PC-9 (cell line): ENCODE data around the gene CYP1A2. TPM values are rescaled to one million over a fixed set of nuclear protein-coding genes. Genes with fewer than 3 reads are reported as not detected.

Source experiments
- BruUV-seq: library from RNA; stranded (reverse); fragments of 400-500 nt; replicated peaks from 2 replicates; lab custom pipeline; 2021; lab: Mats Ljungman, UMichigan
- CTCF ChIA-PET: fragments of 300-600 bp; sonication (Branson Sonifier 250); formaldehyde crosslinking; loops from one replicate; lab custom pipeline; 2022; ENCODE audit warnings: antibody characterized with exemption; lab: Charles Lee
- POLR2A ChIA-PET: fragments of 300-600 bp; sonication (Branson Sonifier 250); formaldehyde crosslinking; loops from one replicate; lab custom pipeline; 2022; ENCODE audit warnings: antibody characterized with exemption; ENCODE audit not compliant: unreplicated experiment; lab: Charles Lee
- DNase-seq, 2 experiments: peaks; one replicate each; pipeline versions ENCODE4 v3.0.0 to v3.0.0-alpha.2; 2015 to 2022; ENCODE audit warnings: mixed read lengths in 1 of 2
- H2AFZ ChIP-seq: fragments of 200-600 bp; sonication (generic); 2 replicates; pipeline ENCODE4 v1.8.1; 2017; ENCODE audit warnings: antibody characterized with exemption
- H3F3A ChIP-seq: fragments of 200-600 bp; sonication (generic); 2 replicates; pipeline ENCODE4 v1.8.1; 2017; ENCODE audit warnings: antibody characterized with exemption, mild to moderate bottlenecking, low read depth; ENCODE audit not compliant: insufficient read depth
- H3K27ac ChIP-seq: fragments of 200-600 bp; sonication (generic); 2 replicates; pipeline ENCODE4 v1.6.1; 2016; ENCODE audit warnings: mixed run types
- H3K27me3 ChIP-seq: fragments of 200-600 bp; sonication (generic); 2 replicates; pipeline ENCODE4 v1.6.1; 2016; ENCODE audit warnings: low read depth, mixed run types; ENCODE audit not compliant: insufficient read depth
- H3K36me3 ChIP-seq: fragments of 200-600 bp; sonication (generic); 2 replicates; pipeline ENCODE4 v1.6.1; 2016; ENCODE audit warnings: low read depth, mixed run types
- H3K4me1 ChIP-seq: fragments of 200-600 bp; sonication (generic); replicated peaks from 2 replicates; pipeline ENCODE4 v1.6.1; 2016; ENCODE audit warnings: mixed run types; ENCODE audit not compliant: insufficient read depth
- H3K4me2 ChIP-seq: fragments of 200-600 bp; sonication (generic); 2 replicates; pipeline ENCODE4 v1.6.1; 2017; ENCODE audit warnings: mixed run types
- H3K4me3 ChIP-seq: fragments of 200-600 bp; sonication (generic); 2 replicates; pipeline ENCODE4 v1.6.1; 2016; ENCODE audit warnings: mixed run types
- H3K79me2 ChIP-seq: fragments of 200-600 bp; sonication (generic); 2 replicates; pipeline ENCODE4 v1.6.1; 2017; ENCODE audit warnings: low read depth, mixed run types
- H3K9me2 ChIP-seq: fragments of 200-600 bp; sonication (generic); 2 replicates; pipeline ENCODE4 v1.8.1; 2017; ENCODE audit warnings: mild to moderate bottlenecking; ENCODE audit not compliant: insufficient read depth
- H3K9me3 ChIP-seq: fragments of 200-600 bp; sonication (generic); 2 replicates; pipeline ENCODE4 v1.8.1; 2016; ENCODE audit warnings: low read depth; ENCODE audit not compliant: insufficient read depth
- H4K20me1 ChIP-seq: fragments of 200-600 bp; sonication (generic); 2 replicates; pipeline ENCODE4 v1.8.1; 2017; ENCODE audit not compliant: insufficient read depth
- EZH2 ChIP-seq: fragments of 200-600 bp; sonication (generic); IDR thresholded peaks from 2 replicates; pipeline ENCODE4 v1.8.0; 2017; ENCODE audit warnings: antibody characterized with exemption, low read depth
- intact Hi-C: fragments of 100-400 bp; cut with micrococcal nuclease; formaldehyde crosslinking; loops from one replicate; pipeline ENCODE4 v1.10.0; 2022; ENCODE audit not compliant: unreplicated experiment
- total RNA-seq: library from RNA; stranded (reverse); gene quantifications from 2 replicates; pipeline ENCODE4 v1.2.3, GENCODE V29; 2021
- TF ChIP-seq, protein P1 (sequence below): fragments of 200-600 bp; sonication (generic); conservative IDR thresholded peaks from 2 replicates; pipeline ENCODE4 v1.6.1; 2017; ENCODE audit warnings: mixed run types, antibody characterized with exemption, mild to moderate bottlenecking, moderate library complexity

The CYP1A2 gene
- total RNA-seq, 1 experiment from 2014 or later: not detected

DNA sequence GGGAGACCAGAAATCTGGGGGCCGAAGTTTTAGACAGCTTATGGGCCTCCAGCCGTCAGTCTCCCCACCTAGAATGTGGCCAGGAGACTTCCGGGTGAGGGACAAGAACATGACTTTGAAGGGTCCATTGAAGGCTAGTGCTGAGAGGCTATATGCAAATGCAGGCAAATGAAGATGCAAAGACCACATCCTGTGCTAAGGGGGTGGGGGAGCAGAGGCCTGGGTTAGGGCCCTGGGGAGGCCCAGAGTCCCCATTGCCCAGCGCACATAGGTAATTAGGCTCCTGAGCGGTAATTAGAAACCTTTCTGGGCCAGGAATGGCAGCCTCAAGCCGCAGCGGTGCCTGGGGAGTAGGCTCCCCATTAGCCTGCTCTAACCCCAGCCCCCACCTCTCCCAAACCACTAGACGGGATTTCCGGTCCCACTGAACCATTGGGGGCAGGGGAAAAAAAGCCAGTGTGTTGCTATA is 40.1 kb downstream of the CYP1A2 start:
- H3K79me2 ChIP-seq: peaks cover 63% of the 10 kb centered on the region
- TF ChIP-seq, protein P1, sequence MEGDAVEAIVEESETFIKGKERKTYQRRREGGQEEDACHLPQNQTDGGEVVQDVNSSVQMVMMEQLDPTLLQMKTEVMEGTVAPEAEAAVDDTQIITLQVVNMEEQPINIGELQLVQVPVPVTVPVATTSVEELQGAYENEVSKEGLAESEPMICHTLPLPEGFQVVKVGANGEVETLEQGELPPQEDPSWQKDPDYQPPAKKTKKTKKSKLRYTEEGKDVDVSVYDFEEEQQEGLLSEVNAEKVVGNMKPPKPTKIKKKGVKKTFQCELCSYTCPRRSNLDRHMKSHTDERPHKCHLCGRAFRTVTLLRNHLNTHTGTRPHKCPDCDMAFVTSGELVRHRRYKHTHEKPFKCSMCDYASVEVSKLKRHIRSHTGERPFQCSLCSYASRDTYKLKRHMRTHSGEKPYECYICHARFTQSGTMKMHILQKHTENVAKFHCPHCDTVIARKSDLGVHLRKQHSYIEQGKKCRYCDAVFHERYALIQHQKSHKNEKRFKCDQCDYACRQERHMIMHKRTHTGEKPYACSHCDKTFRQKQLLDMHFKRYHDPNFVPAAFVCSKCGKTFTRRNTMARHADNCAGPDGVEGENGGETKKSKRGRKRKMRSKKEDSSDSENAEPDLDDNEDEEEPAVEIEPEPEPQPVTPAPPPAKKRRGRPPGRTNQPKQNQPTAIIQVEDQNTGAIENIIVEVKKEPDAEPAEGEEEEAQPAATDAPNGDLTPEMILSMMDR: no peak
- no peak for TF ChIP-seq EZH2
- intact Hi-C loops: no loop called here
- H3F3A ChIP-seq: no peaks in the 10 kb centered on the region
- no peaks in the 10 kb centered on the region for H3K27me3 ChIP-seq
- POLR2A ChIA-PET: interaction anchor here (0.6 kb wide), 1 partner anchor 167 kb away, joined by 6 read pairs; no protein-coding TSS in a partner anchor
- H3K4me2 ChIP-seq: 0 out of 2 replicates have a peak overlapping the region, but pooled peaks have one; percentile 5
- peaks cover 6% of the 10 kb centered on the region for H3K36me3 ChIP-seq
- no TSS peak for BruUV-seq
- H3K9me3 ChIP-seq: no peaks in the 10 kb centered on the region
- DNase-seq: no peak
- H2AFZ ChIP-seq: no peak overlapping the region
- H4K20me1 ChIP-seq: peaks cover 54% of the 10 kb centered on the region
- H3K27ac ChIP-seq: no peak overlapping the region
- CTCF ChIA-PET: no interaction called here
- no peak overlapping the region for H3K4me3 ChIP-seq
- H3K4me1 ChIP-seq: peaks cover 18% of the 10 kb centered on the region
- H3K9me2 ChIP-seq: no peaks in the 10 kb centered on the region

DNA sequence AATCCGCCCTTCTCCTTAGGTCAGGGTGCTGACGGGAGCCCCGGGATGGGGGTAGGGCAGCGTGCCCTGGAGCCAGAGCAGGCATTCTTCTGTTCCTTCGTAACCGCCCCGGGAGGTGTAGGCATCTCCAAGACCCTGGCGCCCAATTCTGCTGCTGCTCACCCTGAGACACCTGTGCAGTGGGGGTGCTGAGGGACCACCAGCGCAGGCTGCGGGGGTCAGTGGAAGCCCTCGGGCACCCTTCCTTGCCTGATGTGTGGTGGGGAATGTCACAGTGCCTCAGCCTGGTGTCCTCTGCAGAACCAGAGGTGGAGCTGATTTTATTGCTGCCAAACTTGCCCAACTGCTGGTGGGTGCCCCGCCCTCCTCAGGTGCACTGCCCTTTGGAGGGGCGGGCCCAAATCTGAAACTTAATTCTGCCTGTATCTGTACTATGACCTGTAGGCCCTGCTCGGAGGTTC is 40.6 kb downstream of the CYP1A2 start:
- peaks cover 52% of the 10 kb centered on the region for H4K20me1 ChIP-seq
- BruUV-seq: no TSS peak

DNA sequence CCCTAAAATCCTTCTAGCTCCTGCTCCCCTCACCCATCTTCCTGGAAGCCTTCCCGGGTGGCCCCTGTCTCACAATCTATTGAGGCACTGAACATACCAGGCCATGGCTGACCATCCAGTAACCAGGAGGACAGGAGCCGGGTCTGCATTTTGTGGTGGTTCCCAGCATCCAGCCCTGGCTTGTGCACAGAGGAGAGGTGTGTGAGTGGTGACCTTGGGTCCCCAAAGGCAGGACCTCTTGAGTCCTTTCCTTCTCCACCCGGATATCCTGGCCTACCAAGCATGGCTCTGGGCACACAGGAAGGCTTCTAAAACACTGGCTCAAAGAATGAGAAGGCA is 41.1 kb downstream of the CYP1A2 start:
- Histone ChIP-seq H3K27me3 (no peaks in the 10 kb centered on the region), H3K27ac (no peak overlapping the region), H3K36me3 (peaks cover 6% of the 10 kb centered on the region), H3K4me3 (no peak overlapping the region), H3F3A (no peaks in the 10 kb centered on the region), H2AFZ (no peak overlapping the region), H3K4me2 (no peak overlapping the region), H4K20me1 (peaks cover 52% of the 10 kb centered on the region), H3K79me2 (peaks cover 54% of the 10 kb centered on the region), H3K4me1 (peaks cover 15% of the 10 kb centered on the region), H3K9me3 (no peaks in the 10 kb centered on the region), H3K9me2 (no peaks in the 10 kb centered on the region)
- ChIA-PET CTCF (no interaction called here), POLR2A (interaction anchor here (0.7 kb wide), 1 partner anchor 431 kb away, joined by 3 read pairs; no protein-coding TSS in a partner anchor)
- intact Hi-C loops: no loop called here
- DNase-seq: no peak
- BruUV-seq: no TSS peak
- TF ChIP-seq, protein P1: no peak
- no peak for TF ChIP-seq EZH2

More for the DNA sequence above, 40.6 kb downstream of the CYP1A2 start:
- TF ChIP-seq EZH2: no peak
- TF ChIP-seq, protein P1: no peak
- Histone ChIP-seq H3K9me2 (no peaks in the 10 kb centered on the region), H2AFZ (no peak overlapping the region), H3K36me3 (peaks cover 6% of the 10 kb centered on the region), H3K79me2 (peaks cover 58% of the 10 kb centered on the region), H3K4me3 (no peak overlapping the region), H3K27me3 (no peaks in the 10 kb centered on the region), H3K27ac (no peak overlapping the region), H3K4me1 (peaks cover 15% of the 10 kb centered on the region), H3K4me2 (0 out of 2 replicates have a peak overlapping the region, but pooled peaks have one; percentile 5), H3F3A (no peaks in the 10 kb centered on the region), H3K9me3 (no peaks in the 10 kb centered on the region)
- DNase-seq: peak in 1 of 2 experiments; percentile 81
- intact Hi-C loops: no loop called here
- ChIA-PET POLR2A (interaction anchor here (0.6 to 0.7 kb wide), 2 partner anchors 166 to 431 kb away, joined by 3 to 6 read pairs; no protein-coding TSS in a partner anchor), CTCF (no interaction called here)
